ENCODE measurements around the gene PTPRM.

PTPRM gene

GRCh38 chr18:8328126-8328525 is 761.0 kb downstream of the PTPRM start:
- no peaks in the 10 kb centered on the region for H4K20me1 ChIP-seq (ENCODE audit: insufficient read depth)
- TF ChIP-seq, protein P1, sequence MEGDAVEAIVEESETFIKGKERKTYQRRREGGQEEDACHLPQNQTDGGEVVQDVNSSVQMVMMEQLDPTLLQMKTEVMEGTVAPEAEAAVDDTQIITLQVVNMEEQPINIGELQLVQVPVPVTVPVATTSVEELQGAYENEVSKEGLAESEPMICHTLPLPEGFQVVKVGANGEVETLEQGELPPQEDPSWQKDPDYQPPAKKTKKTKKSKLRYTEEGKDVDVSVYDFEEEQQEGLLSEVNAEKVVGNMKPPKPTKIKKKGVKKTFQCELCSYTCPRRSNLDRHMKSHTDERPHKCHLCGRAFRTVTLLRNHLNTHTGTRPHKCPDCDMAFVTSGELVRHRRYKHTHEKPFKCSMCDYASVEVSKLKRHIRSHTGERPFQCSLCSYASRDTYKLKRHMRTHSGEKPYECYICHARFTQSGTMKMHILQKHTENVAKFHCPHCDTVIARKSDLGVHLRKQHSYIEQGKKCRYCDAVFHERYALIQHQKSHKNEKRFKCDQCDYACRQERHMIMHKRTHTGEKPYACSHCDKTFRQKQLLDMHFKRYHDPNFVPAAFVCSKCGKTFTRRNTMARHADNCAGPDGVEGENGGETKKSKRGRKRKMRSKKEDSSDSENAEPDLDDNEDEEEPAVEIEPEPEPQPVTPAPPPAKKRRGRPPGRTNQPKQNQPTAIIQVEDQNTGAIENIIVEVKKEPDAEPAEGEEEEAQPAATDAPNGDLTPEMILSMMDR (conservative IDR thresholded peaks at IDR 0.05; ENCODE audit: low read depth, low read length): no peak
- no peak overlapping the region for H3K9ac ChIP-seq
- no peaks in the 10 kb centered on the region for H3K27me3 ChIP-seq (ENCODE audit: insufficient read depth, low read depth)
- H3K4me3 ChIP-seq (IDR thresholded peaks at IDR 0.05; ENCODE audit: insufficient read depth, low read depth, low read length): no peak overlapping the region
- no peaks in the 10 kb centered on the region for H3K36me3 ChIP-seq (ENCODE audit: insufficient read depth)
- H3K4me2 ChIP-seq: no peak overlapping the region
- H3K79me2 ChIP-seq (ENCODE audit: insufficient read depth, low read depth): no peaks in the 10 kb centered on the region
- no peaks in the 10 kb centered on the region for H3K4me1 ChIP-seq (ENCODE audit: low read depth, poor library complexity, severe bottlenecking)
- H3K27ac ChIP-seq: no peak overlapping the region
- H2AFZ ChIP-seq (ENCODE audit: low read depth): no peak overlapping the region

DNA sequence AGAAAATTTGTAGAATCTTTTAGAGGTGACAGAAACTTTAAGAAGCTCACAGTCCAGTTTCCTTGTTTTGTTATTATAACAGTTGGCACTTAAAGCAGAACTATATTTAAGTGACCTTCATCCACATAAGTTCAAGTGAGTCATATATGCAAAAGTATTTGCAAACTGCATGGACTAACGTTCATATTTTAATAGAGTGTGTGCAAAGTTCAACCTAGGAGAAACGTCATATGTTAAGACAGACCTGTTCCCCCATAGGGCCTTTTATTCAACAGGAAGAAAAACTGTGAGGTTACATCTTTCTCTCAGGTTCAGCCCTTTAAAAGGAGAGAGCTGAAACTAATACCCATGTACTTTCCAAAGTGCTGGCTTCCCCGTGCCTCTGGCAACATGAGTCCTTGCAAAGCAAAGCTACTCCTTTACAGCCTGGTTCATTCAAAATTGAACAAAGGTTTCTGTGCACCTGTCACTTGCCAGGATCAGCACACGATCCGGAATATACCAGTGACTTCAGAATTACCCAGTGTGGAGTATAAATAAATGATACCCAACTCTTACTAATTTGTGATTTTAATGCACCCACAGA is 762.2 kb downstream of the PTPRM start:
- Histone ChIP-seq H3K27me3 (ENCODE audit: insufficient read depth, low read depth) (no peaks in the 10 kb centered on the region), H2AFZ (ENCODE audit: low read depth) (no peak overlapping the region), H3K4me2 (no peak overlapping the region), H3K79me2 (ENCODE audit: insufficient read depth, low read depth) (no peaks in the 10 kb centered on the region), H3K36me3 (ENCODE audit: insufficient read depth) (no peaks in the 10 kb centered on the region), H3K4me1 (ENCODE audit: low read depth, poor library complexity, severe bottlenecking) (no peaks in the 10 kb centered on the region), H4K20me1 (ENCODE audit: insufficient read depth) (no peaks in the 10 kb centered on the region), H3K4me3 (IDR thresholded peaks at IDR 0.05; ENCODE audit: insufficient read depth, low read depth, low read length) (no peak overlapping the region), H3K27ac (no peak overlapping the region), H3K9ac (no peak overlapping the region)
- TF ChIP-seq, protein P1 (conservative IDR thresholded peaks at IDR 0.05; ENCODE audit: low read depth, low read length): no peak

DNA sequence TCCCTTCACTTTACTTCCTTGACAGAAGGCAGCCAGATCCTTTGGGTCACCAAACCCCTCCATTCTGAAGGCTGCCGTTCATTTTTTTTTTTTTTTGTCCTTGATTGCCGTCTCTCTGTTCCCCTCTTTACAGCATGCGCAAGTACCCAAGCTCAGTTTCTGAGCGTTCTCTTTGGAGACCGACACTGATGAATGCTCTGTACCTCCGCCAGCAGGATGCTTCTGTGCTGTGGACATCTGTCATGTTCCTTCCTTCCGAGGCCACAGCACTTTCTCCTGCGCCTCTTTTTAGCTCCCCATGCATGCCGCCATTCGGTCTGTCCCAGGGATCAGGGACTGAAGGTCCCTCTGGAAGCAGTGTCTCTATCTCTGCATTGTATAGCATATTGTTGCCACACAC is 763.5 kb downstream of the PTPRM start:
- Histone ChIP-seq H3K4me1 (ENCODE audit: low read depth, poor library complexity, severe bottlenecking) (no peaks in the 10 kb centered on the region), H4K20me1 (ENCODE audit: insufficient read depth) (no peaks in the 10 kb centered on the region)
- TF ChIP-seq, protein P1 (conservative IDR thresholded peaks at IDR 0.05; ENCODE audit: low read depth, low read length): no peak

GRCh38 chr18:8332286-8332685 is 765.2 kb downstream of the PTPRM start:
- H3K4me1 ChIP-seq (ENCODE audit: low read depth, poor library complexity, severe bottlenecking): no peaks in the 10 kb centered on the region
- no peaks in the 10 kb centered on the region for H3K36me3 ChIP-seq (ENCODE audit: insufficient read depth)
- no peak overlapping the region for H3K9ac ChIP-seq
- no peaks in the 10 kb centered on the region for H3K79me2 ChIP-seq (ENCODE audit: insufficient read depth, low read depth)
- TF ChIP-seq, protein P1 (conservative IDR thresholded peaks at IDR 0.05; ENCODE audit: low read depth, low read length): no peak
- H3K27me3 ChIP-seq (ENCODE audit: insufficient read depth, low read depth): no peaks in the 10 kb centered on the region
- H3K4me2 ChIP-seq: no peak overlapping the region
- H3K4me3 ChIP-seq (IDR thresholded peaks at IDR 0.05; ENCODE audit: insufficient read depth, low read depth, low read length): no peak overlapping the region
- no peak overlapping the region for H3K27ac ChIP-seq
- H2AFZ ChIP-seq (ENCODE audit: low read depth): no peak overlapping the region
- H4K20me1 ChIP-seq (ENCODE audit: insufficient read depth): no peaks in the 10 kb centered on the region

More for the DNA sequence above, 763.5 kb downstream of the PTPRM start:
- Histone ChIP-seq H3K79me2 (ENCODE audit: insufficient read depth, low read depth) (no peaks in the 10 kb centered on the region), H3K4me3 (IDR thresholded peaks at IDR 0.05; ENCODE audit: insufficient read depth, low read depth, low read length) (no peak overlapping the region), H3K27me3 (ENCODE audit: insufficient read depth, low read depth) (no peaks in the 10 kb centered on the region), H2AFZ (ENCODE audit: low read depth) (no peak overlapping the region), H3K27ac (no peak overlapping the region), H3K9ac (no peak overlapping the region), H3K36me3 (ENCODE audit: insufficient read depth) (no peaks in the 10 kb centered on the region), H3K4me2 (no peak overlapping the region)

Measured in KMS-11 (cell line).